Muscle of leg (tissue), 11 donors: ENCODE data around the gene IER5. TPM values are rescaled to one million over a fixed set of nuclear protein-coding genes. Genes with fewer than 3 reads are reported as not detected.

ENCODE experiments used
- DNase-seq: peaks from one replicate; pipeline ENCODE4 v3.0.0; 2013
- H3K27ac ChIP-seq: one replicate; pipeline ENCODE4 v1.5.1; 2013; ENCODE audit warnings: mild to moderate bottlenecking, low read length, control low read depth
- H3K27me3 ChIP-seq: one replicate; pipeline ENCODE4 v1.6.1; 2013; ENCODE audit warnings: low read length; ENCODE audit not compliant: control insufficient read depth, insufficient read depth
- H3K36me3 ChIP-seq: one replicate; pipeline ENCODE4 v1.6.1; 2013; ENCODE audit warnings: low read length; ENCODE audit not compliant: control insufficient read depth, insufficient read depth
- H3K4me1 ChIP-seq: one replicate; pipeline ENCODE4 v1.6.1; 2013; ENCODE audit warnings: low read length; ENCODE audit not compliant: control insufficient read depth, insufficient read depth
- H3K4me3 ChIP-seq: one replicate; pipeline ENCODE4 v1.5.1; 2013; ENCODE audit warnings: low read length, control low read depth
- H3K9me3 ChIP-seq: replicated peaks from 2 replicates; pipeline ENCODE4 v1.6.1; 2013; ENCODE audit warnings: low read depth, low read length; ENCODE audit not compliant: control insufficient read depth
- WGBS: methylation state at CpG from one replicate; pipeline ENCODE4 v1.1.5; 2013; ENCODE audit warnings: missing lambda C conversion rate; ENCODE audit not compliant: insufficient coverage; 5-methylcytosine and 5-hydroxymethylcytosine counted together
- polyA plus RNA-seq, 8 donors: library from polyadenylated mRNA; unstranded; fragments of 120-200 nt; gene quantifications; one replicate each; pipeline versions ENCODE4 v1.2.1 to v1.2.3, GENCODE V29; 2013; ENCODE audit warnings: inconsistent platforms in 1 of 8, low replicate concordance in 1 of 8; ENCODE audit not compliant: insufficient read length in 8 of 8, insufficient read depth in 1 of 8
- total RNA-seq: library from RNA; stranded (reverse); fragments of 120-200 nt; gene quantifications from one replicate; pipeline ENCODE4 v1.2.4, GENCODE V29; 2013

The IER5 gene
- total and polyA plus RNA-seq, 9 donors: 6.7 to 15.9 (median 9.2) TPM

GRCh38 chr1:181075766-181076350, 12.6 kb upstream of the IER5 start:
- Histone ChIP-seq H3K9me3 (no peaks in the 10 kb centered on the region), H3K27ac (no peak overlapping the region), H3K4me1 (peaks cover 8% of the 10 kb centered on the region), H3K36me3 (no peaks in the 10 kb centered on the region), H3K4me3 (no peak overlapping the region), H3K27me3 (no peaks in the 10 kb centered on the region)
- no peak for DNase-seq
- whole genome bisulfite sequencing: 81% methylated on average over 3 of the region's 5 CpGs

GRCh38 chr1:181076852-181077251, 11.6 kb upstream of the IER5 start:
- Histone ChIP-seq H3K27ac (no peak overlapping the region), H3K27me3 (no peaks in the 10 kb centered on the region), H3K9me3 (no peaks in the 10 kb centered on the region), H3K4me1 (peaks cover 8% of the 10 kb centered on the region), H3K4me3 (no peak overlapping the region), H3K36me3 (no peaks in the 10 kb centered on the region)
- no peak for DNase-seq
- WGBS: 90% methylated on average over 1 of the region's 3 CpGs

- Histone ChIP-seq H3K27me3 (no peaks in the 10 kb centered on the region), H3K4me1 (peaks cover 8% of the 10 kb centered on the region), H3K27ac (no peak overlapping the region), H3K9me3 (no peaks in the 10 kb centered on the region), H3K36me3 (no peaks in the 10 kb centered on the region), H3K4me3 (no peak overlapping the region)
- no peak for DNase-seq
- 50% methylated on average over 3 of the region's 7 CpGs for WGBS
Observed at GRCh38 chr1:181077576-181078242, 10.8 kb upstream of the IER5 start.

GRCh38 chr1:181079382-181079781, 9.1 kb upstream of the IER5 start:
- Histone ChIP-seq H3K27me3 (no peaks in the 10 kb centered on the region), H3K4me1 (peaks cover 8% of the 10 kb centered on the region), H3K36me3 (no peaks in the 10 kb centered on the region), H3K4me3 (no peak overlapping the region), H3K27ac (no peak overlapping the region), H3K9me3 (no peaks in the 10 kb centered on the region)
- no CpG with 5 or more reads among the region's 2 CpGs for whole genome bisulfite sequencing
- no peak for DNase-seq

- WGBS: no CpG with 5 or more reads among the region's 4 CpGs
- no peak for DNase-seq
- H3K4me1 ChIP-seq: peaks cover 8% of the 10 kb centered on the region
- H3K9me3 ChIP-seq: no peaks in the 10 kb centered on the region
- no peaks in the 10 kb centered on the region for H3K36me3 ChIP-seq
- no peaks in the 10 kb centered on the region for H3K27me3 ChIP-seq
- no peak overlapping the region for H3K4me3 ChIP-seq
- H3K27ac ChIP-seq: no peak overlapping the region
Observed at GRCh38 chr1:181079920-181080319, 8.6 kb upstream of the IER5 start.

GRCh38 chr1:181080556-181080955, 7.9 kb upstream of the IER5 start:
- H3K27ac ChIP-seq: no peak overlapping the region
- DNase-seq: no peak

GRCh38 chr1:181081395-181081794, 7.1 kb upstream of the IER5 start:
- Histone ChIP-seq H3K4me3 (no peak overlapping the region), H3K4me1 (peaks cover 8% of the 10 kb centered on the region), H3K9me3 (no peaks in the 10 kb centered on the region), H3K27me3 (no peaks in the 10 kb centered on the region), H3K27ac (no peak overlapping the region), H3K36me3 (no peaks in the 10 kb centered on the region)
- no CpG with 5 or more reads among the region's 3 CpGs for WGBS
- no peak for DNase-seq

More at GRCh38 chr1:181080556-181080955, 7.9 kb upstream of the IER5 start:
- H3K9me3 ChIP-seq: no peaks in the 10 kb centered on the region
- H3K4me1 ChIP-seq: peaks cover 8% of the 10 kb centered on the region
- H3K4me3 ChIP-seq: no peak overlapping the region
- H3K27me3 ChIP-seq: no peaks in the 10 kb centered on the region
- 93% methylated on average over 2 of the region's 4 CpGs for WGBS
- no peaks in the 10 kb centered on the region for H3K36me3 ChIP-seq

- no peaks in the 10 kb centered on the region for H3K9me3 ChIP-seq
- no peaks in the 10 kb centered on the region for H3K36me3 ChIP-seq
- H3K4me3 ChIP-seq: no peak overlapping the region
- DNase-seq: peak; percentile 67
- 41% methylated on average over 2 of the region's 6 CpGs for WGBS
- no peak overlapping the region for H3K27ac ChIP-seq
- peaks cover 4% of the 10 kb centered on the region for H3K4me1 ChIP-seq
- H3K27me3 ChIP-seq: no peaks in the 10 kb centered on the region
Observed at GRCh38 chr1:181083842-181084605, 4.5 kb upstream of the IER5 start.

- no peak for DNase-seq
- Histone ChIP-seq H3K4me3 (no peak overlapping the region), H3K4me1 (peaks cover 4% of the 10 kb centered on the region), H3K27ac (no peak overlapping the region), H3K27me3 (no peaks in the 10 kb centered on the region), H3K9me3 (no peaks in the 10 kb centered on the region), H3K36me3 (no peaks in the 10 kb centered on the region)
- WGBS: no CpG with 5 or more reads among the region's 4 CpGs
Observed at GRCh38 chr1:181084606-181084969, 3.9 kb upstream of the IER5 start.

- no peak overlapping the region for H3K27ac ChIP-seq
- H3K9me3 ChIP-seq: no peaks in the 10 kb centered on the region
- no peaks in the 10 kb centered on the region for H3K27me3 ChIP-seq
- H3K4me1 ChIP-seq: peaks cover 10% of the 10 kb centered on the region
- DNase-seq: no peak
- no peak overlapping the region for H3K4me3 ChIP-seq
- no peaks in the 10 kb centered on the region for H3K36me3 ChIP-seq
- WGBS: 69% methylated on average over 1 of the region's 1 CpG
Observed at GRCh38 chr1:181086091-181086490, 2.4 kb upstream of the IER5 start.
